Right lobe of liver (tissue), 6 donors: Measurements from ENCODE around the gene OSMR. TPM values are rescaled to one million over a fixed set of nuclear protein-coding genes. Genes with fewer than 3 reads are reported as not detected.
A peak's percentile ranks its signal among the peaks of the same experiment; 100 is the strongest.

Source experiments
- ATAC-seq, 4 donors: fragments of 200-7000 bp; cut with Tn5 transposase; one replicate each; pipeline ENCODE4 v1.9.1; 2020; ENCODE audit warnings: mild to moderate bottlenecking in 4 of 4, moderate library complexity in 4 of 4
- DNase-seq, 3 donors: peaks; one replicate each; pipeline ENCODE4 v3.0.0-alpha.2; 2020
- H3K27ac ChIP-seq, 3 donors: fragments of 200-600 bp; one replicate each; pipeline ENCODE4 v1.8.0; 2022
- H3K27me3 ChIP-seq, 2 donors: fragments of 200-600 bp; one replicate each; pipeline ENCODE4 v1.8.0; 2022
- H3K36me3 ChIP-seq, 4 donors: fragments of 200-600 bp; sonication (generic) in 1 of 4; one replicate each; pipeline versions ENCODE4 v1.5.1 to v1.8.0; 2017 to 2022; ENCODE audit warnings: control low read depth in 1 of 4
- H3K4me1 ChIP-seq, 4 donors: fragments of 200-600 bp; sonication (generic) in 1 of 4; one replicate each; pipeline versions ENCODE4 v1.5.1 to v1.8.0; 2017 to 2022; ENCODE audit warnings: control low read depth in 1 of 4
- H3K4me3 ChIP-seq, 3 donors: fragments of 200-600 bp; one replicate each; pipeline ENCODE4 v1.8.0; 2022
- H3K9me3 ChIP-seq, 4 donors: fragments of 200-600 bp; sonication (generic) in 1 of 4; one replicate each; pipeline versions ENCODE4 v1.5.1 to v1.8.0; 2017 to 2022; ENCODE audit warnings: control low read depth in 1 of 4
- CTCF ChIP-seq, 4 donors: fragments of 200-600 bp in 3 of 4; fragments of 450-650 bp in 1 of 4; IDR thresholded peaks; one replicate each; pipeline versions ENCODE4 v1.5.1 to v1.8.0; 2016 to 2022; ENCODE audit warnings: antibody characterized with exemption in 4 of 4, mild to moderate bottlenecking in 2 of 4
- POLR2A ChIP-seq: fragments of 450-650 bp; IDR thresholded peaks from one replicate; pipeline ENCODE4 v1.6.1; 2017; ENCODE audit warnings: antibody characterized with exemption, mild to moderate bottlenecking
- WGBS: methylation state at CpG from one replicate; pipeline ENCODE4 v1.1.6; 2018; ENCODE audit warnings: low coverage, low lambda C conversion rate; ENCODE audit not compliant: insufficient coverage; ENCODE audit errors: missing lambda C conversion rate; 5-methylcytosine and 5-hydroxymethylcytosine counted together
- intact Hi-C, 2 donors: fragments of 100-400 bp; cut with DNase I; formaldehyde crosslinking; loops; one replicate each; pipeline versions ENCODE4 v1.11.2 to v1.14.1; 2022
- total RNA-seq, 6 experiments: library from RNA; depleted of rRNA in 2 of 6; stranded (reverse); fragments of >200 nt in 2 of 6; fragmentation: NEBNext Ultra II Directional in 3 of 6; extraction: Animal tissue kit (Norgen Biotek cat#: 25700) in 3 of 6; gene quantifications; one replicate each; pipeline versions ENCODE4 v1.1.0 to v1.2.4, GENCODE V29; 2016 to 2023
- donor health status: DM: no; HTN: yes; CAD: no.
- donor health status: DM: no; HTN: no; CAD: no.
- donor health status: DM: no; HTN: no; CAD: no.
- donor health status: DM: no; HTN: yes; CAD: no.
- donor health status: DM: no; HTN: yes; CAD: no.

The OSMR gene
- total RNA-seq, 6 experiments from 2014 or later = 3.9 to 44.8 (median 12.2) TPM

DNA sequence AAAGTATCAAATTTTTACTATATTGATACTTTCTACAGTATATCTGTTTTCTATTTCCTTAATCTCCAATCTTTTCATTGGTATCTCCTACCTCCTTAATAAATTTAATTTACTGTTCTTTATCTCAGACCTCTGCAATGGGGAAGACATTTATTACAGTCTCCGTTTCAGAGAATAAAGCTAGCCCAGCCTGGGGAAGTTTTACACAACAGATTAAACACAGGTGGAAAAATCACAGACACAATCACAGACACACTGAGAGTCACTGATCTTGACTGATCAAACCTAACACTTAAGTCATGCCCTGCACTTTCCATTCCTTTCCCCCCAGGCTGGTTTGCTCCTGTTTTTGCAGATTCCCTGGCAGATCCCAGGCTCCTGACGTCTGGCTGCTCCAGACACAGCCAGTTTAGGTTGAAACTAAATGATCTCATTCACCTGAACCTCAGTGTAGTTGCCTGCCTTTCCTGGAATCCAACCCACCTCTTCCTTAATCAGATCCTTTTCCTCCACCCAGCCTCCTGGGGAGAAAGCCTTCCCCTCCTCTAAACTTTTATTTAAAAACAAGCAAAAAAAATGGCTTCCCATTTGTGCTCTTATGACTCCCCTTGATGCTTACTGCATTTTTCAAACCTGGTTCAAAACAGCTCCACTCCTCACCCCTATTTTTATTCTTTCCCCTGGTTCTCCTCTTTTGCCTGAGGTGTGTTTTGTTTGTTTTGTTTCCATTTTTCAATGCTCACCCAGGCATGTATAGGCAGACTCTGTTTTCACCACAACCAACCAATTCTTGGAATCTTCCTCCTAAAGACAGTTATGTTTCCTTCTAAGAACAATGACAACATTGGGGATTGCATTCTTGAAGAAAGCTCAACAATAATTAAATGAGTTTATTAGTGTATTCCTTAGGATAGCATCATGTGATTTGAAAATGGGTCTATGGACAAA lies 29.5 kb upstream of the OSMR start:
- H3K27me3 ChIP-seq = no peaks in the 10 kb centered on the region
- ATAC-seq (no peak), DNase-seq (no peak)
- H3K9me3 ChIP-seq = no peaks in the 10 kb centered on the region
- H3K27ac ChIP-seq = no peak overlapping the region
- intact Hi-C loops = no loop called here
- 45% methylated on average over 2 of the region's 2 CpGs for WGBS
- no peaks in the 10 kb centered on the region for H3K36me3 ChIP-seq
- no peaks in the 10 kb centered on the region for H3K4me1 ChIP-seq
- H3K4me3 ChIP-seq = no peak overlapping the region
- no peak for TF ChIP-seq CTCF (IDR thresholded peaks at IDR 0.05)
- no peak for TF ChIP-seq POLR2A

GRCh38 chr5:38821679-38822078 lies 24.1 kb upstream of the OSMR start:
- Histone ChIP-seq H3K27ac (no peak overlapping the region), H3K36me3 (no peaks in the 10 kb centered on the region), H3K9me3 (no peaks in the 10 kb centered on the region), H3K4me3 (no peak overlapping the region), H3K4me1 (no peaks in the 10 kb centered on the region), H3K27me3 (no peaks in the 10 kb centered on the region)
- intact Hi-C loops = no loop called here
- 90% methylated on average over 8 of the region's 20 CpGs for WGBS
- ATAC-seq = peak in 1 of 4 donors; percentile 22
- DNase-seq = no peak
- TF ChIP-seq POLR2A = no peak
- TF ChIP-seq CTCF (IDR thresholded peaks at IDR 0.05) = no peak

DNA sequence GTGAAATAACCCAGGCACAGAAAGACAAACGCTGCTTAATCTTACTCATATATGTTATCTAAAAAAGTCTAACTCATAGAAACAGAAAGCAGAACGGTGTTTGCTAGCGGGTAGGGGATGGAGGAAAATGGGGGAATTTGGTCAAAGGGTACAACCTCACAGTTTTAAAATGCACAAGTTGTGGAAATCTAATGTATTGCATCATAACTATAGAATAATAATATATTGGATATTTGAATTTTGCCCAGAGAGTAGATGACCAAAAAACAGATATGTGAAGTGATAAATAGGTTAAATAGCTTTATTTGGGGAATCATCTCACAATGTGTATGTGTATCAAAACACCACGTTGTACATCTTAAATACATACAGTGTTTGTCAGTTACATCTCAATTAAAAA lies 22.3 kb upstream of the OSMR start:
- no peaks in the 10 kb centered on the region for H3K4me1 ChIP-seq
- no peak overlapping the region for H3K4me3 ChIP-seq
- WGBS = 70% methylated on average over 4 of the region's 4 CpGs
- no peak overlapping the region for H3K27ac ChIP-seq
- DNase-seq (no peak), ATAC-seq (no peak)
- intact Hi-C loops = no loop called here
- no peaks in the 10 kb centered on the region for H3K27me3 ChIP-seq
- no peaks in the 10 kb centered on the region for H3K36me3 ChIP-seq
- no peak for TF ChIP-seq POLR2A
- TF ChIP-seq CTCF (IDR thresholded peaks at IDR 0.05) = no peak
- H3K9me3 ChIP-seq = no peaks in the 10 kb centered on the region

DNA sequence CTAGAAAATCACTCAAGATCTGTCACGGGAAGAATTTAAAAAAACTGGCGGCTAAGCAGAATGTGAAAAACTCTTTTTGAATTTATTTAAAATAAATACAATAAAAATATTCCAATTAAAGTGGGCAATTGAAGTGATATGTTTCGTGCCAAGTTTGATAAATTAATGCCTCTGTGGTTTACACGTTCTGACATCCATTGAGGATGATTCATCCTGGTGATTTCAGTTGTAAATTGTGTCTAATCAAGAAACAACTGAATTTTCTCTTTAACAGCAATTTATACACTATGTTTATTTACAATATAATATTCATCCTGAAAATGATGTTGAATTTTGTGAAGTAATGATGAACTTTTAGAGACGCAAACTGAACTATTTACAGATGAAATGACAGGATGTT lies 21.0 kb upstream of the OSMR start:
- intact Hi-C loops = no loop called here
- WGBS = 63% methylated on average over 5 of the region's 5 CpGs
- H3K27me3 ChIP-seq = no peaks in the 10 kb centered on the region
- H3K27ac ChIP-seq = no peak overlapping the region
- no peaks in the 10 kb centered on the region for H3K4me1 ChIP-seq
- H3K4me3 ChIP-seq = no peak overlapping the region
- ATAC-seq (no peak), DNase-seq (no peak)
- TF ChIP-seq CTCF (IDR thresholded peaks at IDR 0.05) (no peak), POLR2A (no peak)
- H3K36me3 ChIP-seq = no peaks in the 10 kb centered on the region
- no peaks in the 10 kb centered on the region for H3K9me3 ChIP-seq
